C4-2B (cell line): ENCODE results near the gene NVL.

Experiments used
- ZFX ChIP-seq: fragments of 450-650 bp; IDR thresholded peaks from 2 replicates; pipeline ENCODE4 v1.6.1; 2017
- TF ChIP-seq, protein P1 (sequence below): fragments of 450-650 bp; conservative IDR thresholded peaks from 2 replicates; pipeline ENCODE4 v1.5.1; 2017; ENCODE audit warnings: mild to moderate bottlenecking

DNA sequence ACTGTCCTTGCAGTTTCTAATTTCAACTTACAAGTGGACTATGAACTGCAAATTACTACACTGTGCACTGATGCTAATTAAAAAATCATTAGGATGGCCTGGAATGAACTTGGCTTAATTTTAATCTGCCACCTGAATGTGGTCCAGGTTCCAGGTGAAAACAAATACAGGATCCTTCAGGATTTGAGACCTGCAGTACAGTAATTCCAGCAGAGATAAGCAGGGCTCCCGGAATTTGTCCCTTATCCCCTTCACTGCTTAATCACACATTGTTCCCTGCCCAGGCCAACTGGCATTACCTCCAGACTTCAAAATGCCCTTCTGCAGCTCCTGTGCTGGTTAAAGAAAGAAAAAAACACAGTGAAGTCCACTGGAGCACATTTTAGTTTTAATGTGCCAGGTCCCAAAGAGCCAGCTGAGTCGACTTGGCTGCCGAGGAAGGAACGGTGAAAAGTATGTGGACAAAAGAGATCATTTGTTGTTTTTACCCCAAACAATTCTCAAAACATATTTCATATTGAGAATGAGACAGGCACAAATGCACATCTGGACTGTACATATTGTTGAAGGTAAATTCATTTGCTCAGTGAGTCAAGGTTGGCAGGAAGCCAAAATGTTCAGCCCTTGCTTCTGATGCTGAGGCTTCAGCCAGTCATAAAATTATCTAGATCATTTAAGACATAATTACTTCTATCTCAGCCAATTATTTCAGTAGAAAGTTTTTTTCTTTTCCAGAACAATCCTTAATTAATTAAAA is 118.6 kb downstream of the NVL start:
- TF ChIP-seq, protein P1, sequence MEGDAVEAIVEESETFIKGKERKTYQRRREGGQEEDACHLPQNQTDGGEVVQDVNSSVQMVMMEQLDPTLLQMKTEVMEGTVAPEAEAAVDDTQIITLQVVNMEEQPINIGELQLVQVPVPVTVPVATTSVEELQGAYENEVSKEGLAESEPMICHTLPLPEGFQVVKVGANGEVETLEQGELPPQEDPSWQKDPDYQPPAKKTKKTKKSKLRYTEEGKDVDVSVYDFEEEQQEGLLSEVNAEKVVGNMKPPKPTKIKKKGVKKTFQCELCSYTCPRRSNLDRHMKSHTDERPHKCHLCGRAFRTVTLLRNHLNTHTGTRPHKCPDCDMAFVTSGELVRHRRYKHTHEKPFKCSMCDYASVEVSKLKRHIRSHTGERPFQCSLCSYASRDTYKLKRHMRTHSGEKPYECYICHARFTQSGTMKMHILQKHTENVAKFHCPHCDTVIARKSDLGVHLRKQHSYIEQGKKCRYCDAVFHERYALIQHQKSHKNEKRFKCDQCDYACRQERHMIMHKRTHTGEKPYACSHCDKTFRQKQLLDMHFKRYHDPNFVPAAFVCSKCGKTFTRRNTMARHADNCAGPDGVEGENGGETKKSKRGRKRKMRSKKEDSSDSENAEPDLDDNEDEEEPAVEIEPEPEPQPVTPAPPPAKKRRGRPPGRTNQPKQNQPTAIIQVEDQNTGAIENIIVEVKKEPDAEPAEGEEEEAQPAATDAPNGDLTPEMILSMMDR: no peak
- no peak for TF ChIP-seq ZFX
